HEK293T (cell line): ENCODE measurements around the gene MOCS1.

ENCODE experiments used
- CTCF ChIA-PET: fragments of 350-600 bp; formaldehyde crosslinking; extraction: SDS; loops from one replicate; lab custom pipeline; 2021; ENCODE audit warnings: antibody characterized with exemption, inconsistent platforms; lab: Yijun Ruan, JAX
- POLR2A ChIA-PET: fragments of 350-600 bp; formaldehyde crosslinking; extraction: SDS; loops from one replicate; lab custom pipeline; 2020; ENCODE audit warnings: antibody characterized with exemption, inconsistent platforms; lab: Yijun Ruan, JAX
- DNase-seq: peaks from one replicate; pipeline ENCODE4 v3.0.0; 2012; ENCODE audit warnings: mixed read lengths; ENCODE audit errors: extremely low spot score
- ARNT ChIP-seq: fragments of 450-650 bp; IDR thresholded peaks from 2 replicates; pipeline ENCODE4 v1.6.1; 2017; ENCODE audit warnings: mild to moderate bottlenecking
- BHLHE40 ChIP-seq: fragments of 450-650 bp; IDR thresholded peaks from 2 replicates; pipeline ENCODE4 v1.6.1; 2016; ENCODE audit warnings: mild to moderate bottlenecking, moderate library complexity, borderline replicate concordance
- CTBP1 ChIP-seq: fragments of 450-650 bp; IDR thresholded peaks from 2 replicates; pipeline ENCODE4 v1.6.1; 2016; ENCODE audit warnings: borderline replicate concordance
- ELF4 ChIP-seq: fragments of 450-650 bp; IDR thresholded peaks from 2 replicates; pipeline ENCODE4 v1.6.1; 2017; ENCODE audit warnings: antibody characterized with exemption
- FOXA1 ChIP-seq: fragments of 450-650 bp; IDR thresholded peaks from 2 replicates; pipeline ENCODE4 v1.6.1; 2016; ENCODE audit warnings: mild to moderate bottlenecking
- FOXK2 ChIP-seq: fragments of 450-650 bp; IDR thresholded peaks from 2 replicates; pipeline ENCODE4 v1.6.1; 2016; ENCODE audit warnings: mild to moderate bottlenecking
- FOXM1 ChIP-seq: fragments of 450-650 bp; IDR thresholded peaks from 2 replicates; pipeline ENCODE4 v1.6.1; 2017; ENCODE audit warnings: mild to moderate bottlenecking, borderline replicate concordance
- HDGF ChIP-seq: fragments of 450-650 bp; IDR thresholded peaks from 2 replicates; pipeline ENCODE4 v1.6.1; 2017; ENCODE audit warnings: antibody characterized with exemption, borderline replicate concordance
- L3MBTL2 ChIP-seq: fragments of 450-650 bp; conservative IDR thresholded peaks from 2 replicates; pipeline ENCODE4 v1.6.1; 2016; ENCODE audit warnings: mild to moderate bottlenecking
- LEF1 ChIP-seq: fragments of 450-650 bp; IDR thresholded peaks from 2 replicates; pipeline ENCODE4 v1.6.1; 2017; ENCODE audit warnings: mild to moderate bottlenecking, borderline replicate concordance
- NFRKB ChIP-seq: fragments of 450-650 bp; IDR thresholded peaks from 2 replicates; pipeline ENCODE4 v1.6.1; 2016; ENCODE audit warnings: mild to moderate bottlenecking, moderate library complexity
- SP1 ChIP-seq: fragments of 450-650 bp; IDR thresholded peaks from 2 replicates; pipeline ENCODE4 v1.6.1; 2017
- SUZ12 ChIP-seq: fragments of 450-650 bp; IDR thresholded peaks from 2 replicates; pipeline ENCODE4 v1.6.1; 2016; ENCODE audit warnings: mild to moderate bottlenecking
- TARDBP ChIP-seq: fragments of 450-650 bp; IDR thresholded peaks from 2 replicates; pipeline ENCODE4 v1.6.1; 2016
- ZNF384 ChIP-seq: fragments of 450-650 bp; IDR thresholded peaks from 2 replicates; pipeline ENCODE4 v1.6.1; 2016
- TF ChIP-seq, protein P1 (sequence below): fragments of 450-650 bp; IDR thresholded peaks from 2 replicates; pipeline ENCODE4 v1.6.1; 2016

The MOCS1 gene

DNA sequence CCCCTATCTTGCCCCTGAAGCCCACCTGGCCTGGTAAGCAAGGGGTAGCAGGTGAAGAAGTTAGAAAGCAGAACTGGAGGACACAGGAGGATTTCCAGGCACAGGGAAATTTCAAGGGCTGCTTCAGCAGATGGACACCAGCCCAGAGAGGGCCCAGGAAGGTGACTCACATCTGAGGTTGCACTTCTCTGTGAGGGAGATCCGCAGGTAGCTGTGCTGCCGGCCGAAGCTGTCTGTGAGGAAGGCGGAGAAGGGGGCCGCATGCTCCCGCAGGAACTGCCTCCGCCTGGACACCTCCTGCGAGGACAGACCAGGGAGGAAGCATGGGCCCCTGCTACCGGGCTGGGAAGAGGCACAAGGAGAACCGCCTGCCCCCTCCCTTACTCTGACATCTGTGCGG lies 7.1 kb downstream of the MOCS1 start:
- ChIA-PET POLR2A (no interaction called here), CTCF (no interaction called here)
- DNase-seq, result no peak
- TF ChIP-seq ARNT, result no peak
- TF ChIP-seq BHLHE40, result no peak
- no peak for TF ChIP-seq SUZ12
- no peak for TF ChIP-seq FOXM1
- no peak for TF ChIP-seq SP1
- TF ChIP-seq LEF1, result no peak
- TF ChIP-seq HDGF, result no peak
- TF ChIP-seq ELF4, result no peak
- TF ChIP-seq FOXK2, result no peak
- no peak for TF ChIP-seq TARDBP
- TF ChIP-seq, protein P1, sequence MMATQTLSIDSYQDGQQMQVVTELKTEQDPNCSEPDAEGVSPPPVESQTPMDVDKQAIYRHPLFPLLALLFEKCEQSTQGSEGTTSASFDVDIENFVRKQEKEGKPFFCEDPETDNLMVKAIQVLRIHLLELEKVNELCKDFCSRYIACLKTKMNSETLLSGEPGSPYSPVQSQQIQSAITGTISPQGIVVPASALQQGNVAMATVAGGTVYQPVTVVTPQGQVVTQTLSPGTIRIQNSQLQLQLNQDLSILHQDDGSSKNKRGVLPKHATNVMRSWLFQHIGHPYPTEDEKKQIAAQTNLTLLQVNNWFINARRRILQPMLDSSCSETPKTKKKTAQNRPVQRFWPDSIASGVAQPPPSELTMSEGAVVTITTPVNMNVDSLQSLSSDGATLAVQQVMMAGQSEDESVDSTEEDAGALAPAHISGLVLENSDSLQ, result no peak
- TF ChIP-seq L3MBTL2, result no peak
- no peak for TF ChIP-seq ZNF384
- no peak for TF ChIP-seq CTBP1
- no peak for TF ChIP-seq FOXA1
- no peak for TF ChIP-seq NFRKB

DNA sequence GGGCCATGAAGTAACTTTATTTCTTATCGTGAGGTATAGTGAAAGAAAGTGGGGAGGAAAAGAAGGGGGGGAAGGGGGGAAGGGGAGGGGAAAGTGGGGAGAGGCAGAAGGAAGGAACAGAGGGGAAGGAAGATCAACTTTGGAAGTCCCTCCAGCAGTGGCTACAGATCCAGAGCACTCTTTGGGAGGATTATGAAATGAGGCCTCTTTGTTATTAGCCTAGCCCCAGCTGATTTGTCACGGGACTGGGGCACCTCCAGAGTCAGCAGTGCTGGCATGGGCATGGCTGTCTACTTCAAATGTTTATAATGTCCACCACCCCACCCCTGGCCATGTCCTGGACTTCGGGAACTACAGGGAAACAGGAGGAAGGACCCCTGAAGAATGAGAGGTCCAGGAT lies 7.6 kb downstream of the MOCS1 start:
- TF ChIP-seq FOXK2 (no peak), BHLHE40 (no peak), ELF4 (no peak), NFRKB (no peak), HDGF (no peak), ZNF384 (no peak), ARNT (no peak), L3MBTL2 (no peak), FOXM1 (no peak), TARDBP (no peak), CTBP1 (no peak)
- CTCF ChIA-PET, result no interaction called here
- no peak for DNase-seq
- POLR2A ChIA-PET, result no interaction called here

DNA sequence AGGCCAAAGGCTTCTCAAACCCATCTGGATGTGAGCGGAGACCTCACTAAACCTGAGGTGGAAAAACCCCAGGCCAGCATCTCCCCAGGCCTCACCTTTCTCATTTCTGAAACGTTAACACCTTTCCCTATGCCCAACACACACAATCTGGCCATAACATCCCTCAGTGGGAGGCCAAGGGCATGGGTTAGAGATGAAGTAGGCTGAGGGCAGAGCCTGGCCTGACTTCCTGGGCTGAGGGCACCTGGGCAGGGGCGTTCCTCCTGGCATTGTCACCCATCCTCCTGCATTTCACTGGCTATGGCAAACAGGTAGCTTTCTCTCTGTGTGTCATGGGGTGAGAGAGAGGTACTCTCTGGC lies 8.4 kb downstream of the MOCS1 start:
- DNase-seq, result no peak
- ChIA-PET POLR2A (no interaction called here), CTCF (no interaction called here)
- no peak for TF ChIP-seq ZNF384

DNA sequence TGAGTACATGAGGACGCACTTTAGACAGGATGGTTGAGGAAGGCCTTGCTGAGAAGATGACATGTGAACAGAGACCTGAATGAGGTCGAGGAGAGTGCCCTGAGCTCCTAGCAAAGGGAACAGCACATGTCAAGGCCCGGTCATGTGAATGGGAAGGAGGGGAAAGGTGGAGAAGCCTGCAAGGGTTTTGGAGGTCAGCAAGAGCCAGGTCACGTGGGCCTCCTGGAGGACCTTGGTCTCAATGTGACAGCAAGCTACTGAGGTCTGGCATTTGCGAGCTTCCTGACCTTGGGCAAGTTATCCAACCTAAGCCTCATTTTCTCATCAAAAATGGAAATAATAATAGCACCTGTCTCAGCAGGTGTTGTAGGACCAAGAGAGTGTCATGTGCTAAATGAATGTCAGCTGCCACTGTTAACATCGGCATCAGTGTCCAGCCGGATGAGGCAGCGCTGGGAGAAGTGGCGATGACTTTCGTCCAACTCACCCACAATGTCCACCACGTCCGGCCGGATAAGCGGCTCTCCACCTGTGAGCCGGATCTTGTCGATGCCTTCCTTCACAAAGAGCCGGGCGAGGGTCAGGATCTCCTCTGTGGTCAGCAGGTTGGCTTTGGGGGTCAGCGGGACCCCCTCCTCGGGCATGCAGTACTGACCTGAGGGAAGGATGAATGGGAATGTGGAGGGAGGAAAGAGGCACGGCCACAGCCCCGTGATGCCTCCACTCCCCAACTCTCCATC lies 8.9 kb downstream of the MOCS1 start:
- no peak for DNase-seq
- no peak for TF ChIP-seq FOXM1
- POLR2A ChIA-PET, result no interaction called here
- CTCF ChIA-PET, result no interaction called here

DNA sequence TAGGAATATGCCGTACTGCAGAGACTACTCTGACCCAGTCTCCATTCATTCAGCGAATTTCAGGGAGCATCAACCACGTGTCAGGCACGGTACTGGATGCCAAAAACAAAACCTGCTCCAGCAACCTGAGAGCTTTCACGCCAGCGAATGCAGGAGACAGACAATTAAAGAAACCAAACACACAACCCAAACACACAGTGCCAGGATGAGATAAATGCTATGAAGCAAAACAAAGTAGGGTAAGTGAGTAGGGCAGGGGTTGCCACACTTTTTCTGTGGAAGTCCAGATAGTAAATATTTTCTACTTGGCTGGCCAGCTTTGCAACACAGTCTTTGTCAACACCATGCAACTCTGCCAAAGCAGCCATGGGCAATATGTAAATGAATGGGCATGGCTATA lies 10.0 kb downstream of the MOCS1 start:
- ChIA-PET POLR2A (no interaction called here), CTCF (no interaction called here)
- TF ChIP-seq ELF4, result no peak
- no peak for TF ChIP-seq TARDBP
- no peak for TF ChIP-seq CTBP1
- TF ChIP-seq FOXK2, result no peak
- no peak for TF ChIP-seq ZNF384
- TF ChIP-seq FOXA1, result no peak
- TF ChIP-seq, protein P1, result no peak
- TF ChIP-seq SP1, result no peak
- TF ChIP-seq LEF1, result no peak
- no peak for TF ChIP-seq BHLHE40
- TF ChIP-seq SUZ12, result no peak
- TF ChIP-seq ARNT, result no peak
- TF ChIP-seq NFRKB, result no peak
- no peak for TF ChIP-seq FOXM1
- no peak for TF ChIP-seq HDGF
- no peak for TF ChIP-seq L3MBTL2
- DNase-seq, result no peak

DNA sequence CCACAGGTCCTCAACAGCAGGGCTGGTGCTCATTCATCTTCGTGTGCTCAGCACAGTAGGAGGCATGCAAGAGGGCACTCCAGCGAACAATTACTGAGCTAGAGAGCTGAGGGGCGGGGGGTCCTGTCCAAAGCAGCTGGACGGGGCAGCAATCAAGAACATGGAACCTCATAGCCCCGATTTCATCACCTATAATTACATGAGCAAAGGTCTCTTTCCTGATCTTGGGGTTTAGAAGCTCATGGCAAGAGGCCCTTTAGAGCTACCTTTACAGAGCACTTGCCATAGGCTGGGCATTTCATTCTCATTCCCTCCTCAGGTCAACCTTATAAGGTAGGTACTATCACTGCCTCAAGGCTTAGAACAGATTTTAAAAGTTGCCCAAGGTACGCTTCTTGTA lies 10.4 kb downstream of the MOCS1 start:
- POLR2A ChIA-PET, result no interaction called here
- no peak for DNase-seq
- CTCF ChIA-PET, result no interaction called here
- TF ChIP-seq CTBP1 (no peak), L3MBTL2 (no peak)

DNA sequence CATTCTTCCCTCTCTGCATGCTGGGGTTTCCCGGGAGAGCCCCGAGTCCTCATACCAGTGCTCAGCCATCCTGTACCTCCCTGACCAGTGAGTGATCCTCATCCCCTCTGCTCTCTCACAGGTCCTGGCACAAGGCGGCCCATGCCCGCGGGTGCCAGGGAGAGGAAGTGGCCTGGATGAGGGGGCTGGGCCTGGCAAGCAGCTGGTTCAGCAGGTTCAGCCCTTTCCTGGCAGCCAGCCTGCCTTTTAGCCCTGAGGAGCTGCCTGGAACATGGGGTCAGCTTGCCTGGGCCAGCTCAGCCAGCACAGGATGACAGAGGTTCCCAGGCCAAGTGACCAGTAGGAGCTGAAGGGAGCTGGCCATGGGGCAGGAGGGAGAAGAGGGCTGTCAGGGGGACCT lies 10.9 kb downstream of the MOCS1 start:
- TF ChIP-seq TARDBP (no peak), SUZ12 (no peak), CTBP1 (no peak), ELF4 (no peak), NFRKB (no peak), FOXM1 (no peak), FOXK2 (no peak), L3MBTL2 (no peak), SP1 (no peak), LEF1 (no peak), ZNF384 (no peak), HDGF (no peak), FOXA1 (no peak), ARNT (no peak)
- ChIA-PET POLR2A (no interaction called here), CTCF (no interaction called here)
- DNase-seq, result no peak
